NK-92 (cell line): ENCODE results near the gene NGDN.

Experiments
- DNase-seq: peaks from one replicate; lab custom pipeline; 2025; ENCODE audit not compliant: unreplicated experiment; lab: John Stamatoyannopoulos, UW

The NGDN gene

DNA sequence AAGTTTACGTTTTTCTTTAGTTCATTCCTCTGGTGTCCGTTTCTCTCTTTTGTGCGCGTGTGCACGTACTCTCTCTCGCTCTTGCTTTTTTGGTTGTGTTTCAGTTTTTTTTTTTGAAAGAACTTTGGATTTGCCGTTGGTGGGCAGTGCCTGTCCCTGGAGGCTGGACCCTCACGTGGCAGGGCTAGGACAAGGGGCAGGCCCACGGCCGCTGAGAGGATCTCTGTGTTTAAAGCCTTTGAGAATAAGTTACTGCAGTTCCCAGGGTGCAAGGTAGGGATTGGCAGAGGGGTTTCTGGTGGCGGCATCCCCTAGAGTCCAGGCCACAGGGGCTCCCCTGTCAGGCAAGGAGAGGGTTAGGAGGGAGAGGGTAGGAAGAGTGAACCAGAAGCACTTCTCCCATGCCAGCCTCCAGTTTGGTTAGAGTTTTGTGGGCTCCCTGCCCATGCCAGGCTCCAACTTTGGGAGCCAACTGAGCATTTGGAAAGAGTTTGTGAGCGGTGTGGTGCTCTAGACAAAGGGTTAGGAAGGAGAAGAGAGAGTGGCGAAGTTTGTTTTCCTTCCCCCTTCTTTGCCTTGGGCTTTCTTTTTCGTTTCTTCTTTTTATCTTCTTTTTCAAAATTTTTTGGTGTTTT, 51.5 kb downstream of the NGDN start:
- no peak for DNase-seq

DNA sequence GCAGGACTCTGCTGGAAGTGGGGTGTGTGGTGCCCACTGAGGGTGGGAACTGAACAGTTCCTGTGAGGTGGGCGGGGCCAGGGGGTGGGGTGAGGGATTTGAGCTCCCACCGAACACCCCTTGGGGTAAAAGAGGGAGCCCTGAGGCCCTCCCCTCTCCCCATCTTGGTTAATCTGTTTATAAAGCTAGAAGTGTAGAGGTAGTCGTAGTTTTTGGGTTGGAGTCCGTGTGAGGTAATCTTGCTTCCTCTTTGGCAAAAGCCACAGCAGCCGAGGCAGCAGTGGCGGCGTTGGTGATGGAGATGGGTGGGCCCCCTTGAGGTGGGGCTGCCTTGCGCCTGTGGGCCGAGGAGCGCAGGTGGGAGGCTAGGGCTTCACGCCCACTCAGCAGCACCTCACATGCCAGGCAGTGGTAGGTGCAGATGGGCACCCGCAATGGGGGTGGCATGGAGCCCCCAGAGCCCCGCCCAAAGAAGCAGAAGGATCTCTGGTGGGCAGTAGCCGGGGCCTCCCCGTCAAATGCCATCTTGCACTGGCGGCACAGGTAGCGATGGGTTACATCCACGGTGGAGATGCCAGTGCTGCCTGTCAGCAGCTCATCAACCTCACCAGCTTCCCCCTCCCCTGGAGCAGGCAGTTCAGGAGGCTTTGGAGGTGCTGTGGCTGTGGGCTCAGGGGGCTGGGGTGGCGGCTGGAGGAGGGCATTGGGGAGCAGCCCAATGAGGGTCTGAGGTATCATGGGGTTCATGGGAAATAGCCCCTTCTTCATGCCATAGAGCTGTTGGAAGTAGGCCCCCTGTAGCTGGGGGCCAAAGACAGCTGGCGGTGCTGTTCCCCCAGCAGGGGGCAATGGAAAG, 52.5 kb downstream of the NGDN start:
- DNase-seq = no peak

DNA sequence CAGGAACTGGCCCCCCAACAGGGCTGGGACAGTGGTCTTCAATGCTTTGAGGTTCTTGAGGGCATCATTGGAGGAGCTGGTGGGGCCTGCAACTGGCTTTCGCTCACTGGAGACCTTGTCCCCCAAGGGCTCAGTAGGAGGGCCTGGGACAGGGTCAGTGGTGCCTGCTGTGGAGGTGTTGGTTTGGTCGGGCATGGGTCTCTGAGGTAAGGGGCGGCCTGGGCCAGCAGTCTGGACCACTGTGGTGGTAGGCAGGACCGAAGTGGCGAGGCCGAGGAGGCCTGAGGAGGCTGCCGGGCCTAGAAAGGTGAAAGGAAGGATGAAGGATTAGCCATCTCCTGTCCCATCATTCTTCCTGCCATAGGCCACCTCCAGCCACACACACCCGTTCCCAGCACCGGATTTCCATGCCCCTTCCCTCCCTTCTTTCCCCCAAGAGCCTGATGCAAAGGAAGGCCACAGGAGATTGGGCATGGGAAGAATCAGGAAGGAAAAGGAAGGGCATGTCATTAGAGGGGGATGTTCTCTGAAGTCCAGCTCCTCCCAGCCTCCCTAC, 53.2 kb downstream of the NGDN start:
- DNase-seq = no peak

DNA sequence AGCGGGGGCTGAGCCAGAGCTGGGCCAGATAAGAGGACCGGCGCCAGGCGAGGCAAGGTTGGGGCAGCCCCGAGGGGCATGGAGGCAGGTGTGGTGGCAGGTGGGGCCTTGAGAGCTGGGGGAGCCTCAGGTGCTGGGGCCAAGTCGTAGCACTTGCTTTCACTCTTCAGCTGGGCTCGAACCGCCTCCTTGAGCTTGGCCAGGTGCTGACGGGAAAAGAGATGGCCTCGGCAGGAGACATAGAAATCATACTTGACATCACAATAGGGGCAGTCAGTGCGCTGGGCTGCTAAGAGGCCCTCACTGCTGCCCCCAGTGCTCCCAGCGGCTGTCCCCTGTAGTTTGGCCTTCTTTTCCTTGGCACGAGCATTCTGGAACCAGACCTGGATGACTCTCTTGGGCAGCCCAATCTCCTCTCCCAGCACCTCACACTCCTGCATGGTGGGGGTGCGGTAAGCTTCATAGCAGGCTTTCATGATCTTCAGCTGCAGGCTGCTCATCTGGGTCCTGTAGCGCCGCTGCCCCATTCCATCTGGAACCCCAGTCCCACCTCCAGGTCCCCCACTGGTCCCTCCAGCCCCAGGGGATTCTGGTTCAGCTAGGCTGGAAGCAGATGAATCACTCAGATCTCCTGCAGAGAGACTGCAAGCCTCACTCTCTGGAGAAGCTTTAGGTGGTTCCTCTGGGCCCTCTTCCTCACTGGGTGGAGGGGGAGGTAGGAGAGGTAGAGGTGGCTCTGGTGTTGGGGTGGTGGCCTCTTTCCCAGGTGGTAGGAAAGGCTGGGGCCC, 53.9 kb downstream of the NGDN start:
- no peak for DNase-seq

DNA sequence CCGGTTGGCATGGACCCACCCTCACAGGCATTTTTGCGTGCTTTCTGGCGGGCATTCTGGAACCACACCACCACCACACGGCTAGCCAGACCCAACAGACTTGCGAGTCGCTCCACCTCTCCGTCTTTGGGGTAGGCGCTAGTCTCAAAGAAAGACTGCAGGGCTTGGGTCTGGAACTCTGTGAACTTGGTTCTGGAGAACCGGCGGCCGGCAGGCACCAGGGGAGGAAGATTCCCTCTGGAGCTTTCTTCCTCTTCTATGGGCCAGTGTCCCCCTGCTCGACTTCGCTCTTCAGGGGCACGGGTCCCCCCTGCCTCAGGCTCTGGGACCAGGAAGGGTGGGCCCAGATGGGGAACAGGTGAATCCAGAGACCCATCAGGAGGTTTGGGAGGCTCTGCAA, 55.5 kb downstream of the NGDN start:
- no peak for DNase-seq

DNA sequence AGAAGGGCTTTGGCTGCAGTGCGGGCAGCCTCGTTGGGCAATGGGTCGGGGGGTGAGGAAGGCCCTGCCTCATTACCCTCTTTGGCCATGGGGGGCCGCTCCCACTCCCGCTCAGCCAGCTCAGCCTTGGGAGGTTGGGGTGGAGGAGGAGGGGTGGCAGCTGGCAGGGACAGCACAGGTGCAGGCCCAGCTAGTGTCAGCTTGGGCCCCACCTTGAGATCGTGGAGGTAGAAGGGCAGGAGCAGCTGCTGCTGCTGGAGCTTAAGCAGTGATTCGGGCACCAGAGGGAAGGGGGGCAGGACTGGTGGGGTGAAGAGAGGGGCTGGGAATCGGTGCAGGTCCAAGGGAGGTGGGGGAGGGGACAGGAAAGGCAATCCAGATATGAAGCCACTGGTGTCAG, 56.1 kb downstream of the NGDN start:
- no peak for DNase-seq
